Measurements from ENCODE around the gene LGR4. TPM values are rescaled to one million over a fixed set of nuclear protein-coding genes. Genes with fewer than 3 reads are reported as not detected.
A peak's percentile ranks its signal among the peaks of the same experiment; 100 is the strongest.

The LGR4 gene
- total RNA-seq, 3 donors from 2014 or later (not counting 1 experiment from before 2014, with no cell fraction given): 0.08 to 0.70 (median 0.35) TPM

DNA sequence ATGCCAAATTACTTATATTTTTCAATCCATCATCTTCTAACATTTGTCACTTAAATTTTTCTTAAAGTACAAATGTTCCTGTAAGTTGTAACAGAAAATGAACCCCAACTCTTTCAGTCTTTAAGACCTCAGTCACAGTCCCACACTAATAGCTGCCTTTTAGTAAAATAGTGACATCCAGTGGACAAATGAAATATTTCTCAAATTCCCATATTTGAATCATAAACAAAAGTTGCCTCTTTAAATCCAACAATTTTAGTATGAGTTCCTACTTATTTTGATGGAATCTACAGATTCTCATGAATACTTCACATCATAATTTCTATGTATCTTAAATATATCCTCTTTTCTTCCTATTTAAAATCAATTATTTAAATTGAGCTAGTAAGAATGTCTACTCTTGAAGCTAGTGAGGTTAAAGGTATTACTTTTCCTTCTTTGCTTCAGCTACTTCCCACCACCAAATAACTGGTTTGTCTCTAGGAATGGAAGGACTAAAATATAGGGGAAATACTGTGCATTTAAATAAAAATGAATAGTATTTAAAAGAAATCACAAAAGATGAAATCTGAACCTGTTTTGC lies 24.8 kb upstream of the LGR4 start:
- no peaks in the 10 kb centered on the region for H3K27me3 ChIP-seq (ENCODE audit: control insufficient read depth, insufficient read depth, low read length)
- TF ChIP-seq, protein P1, sequence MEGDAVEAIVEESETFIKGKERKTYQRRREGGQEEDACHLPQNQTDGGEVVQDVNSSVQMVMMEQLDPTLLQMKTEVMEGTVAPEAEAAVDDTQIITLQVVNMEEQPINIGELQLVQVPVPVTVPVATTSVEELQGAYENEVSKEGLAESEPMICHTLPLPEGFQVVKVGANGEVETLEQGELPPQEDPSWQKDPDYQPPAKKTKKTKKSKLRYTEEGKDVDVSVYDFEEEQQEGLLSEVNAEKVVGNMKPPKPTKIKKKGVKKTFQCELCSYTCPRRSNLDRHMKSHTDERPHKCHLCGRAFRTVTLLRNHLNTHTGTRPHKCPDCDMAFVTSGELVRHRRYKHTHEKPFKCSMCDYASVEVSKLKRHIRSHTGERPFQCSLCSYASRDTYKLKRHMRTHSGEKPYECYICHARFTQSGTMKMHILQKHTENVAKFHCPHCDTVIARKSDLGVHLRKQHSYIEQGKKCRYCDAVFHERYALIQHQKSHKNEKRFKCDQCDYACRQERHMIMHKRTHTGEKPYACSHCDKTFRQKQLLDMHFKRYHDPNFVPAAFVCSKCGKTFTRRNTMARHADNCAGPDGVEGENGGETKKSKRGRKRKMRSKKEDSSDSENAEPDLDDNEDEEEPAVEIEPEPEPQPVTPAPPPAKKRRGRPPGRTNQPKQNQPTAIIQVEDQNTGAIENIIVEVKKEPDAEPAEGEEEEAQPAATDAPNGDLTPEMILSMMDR (IDR thresholded peaks at IDR 0.05): peak; percentile 63
- peak in 1 of 2 donors; percentile 43 for DNase-seq
- no peak overlapping the region for H3K27ac ChIP-seq (ENCODE audit: low read length)
- peak in 2 of 3 donors; percentile 54 to 62 for ATAC-seq
- no peak overlapping the region for H3K4me3 Mint-ChIP-seq
- H3K4me1 ChIP-seq (ENCODE audit: control insufficient read depth, insufficient read depth, low read length): no peaks in the 10 kb centered on the region
- no peaks in the 10 kb centered on the region for H3K9me3 Mint-ChIP-seq
- H3K36me3 Mint-ChIP-seq: no peaks in the 10 kb centered on the region
- H3K27ac Mint-ChIP-seq: peak overlapping the region in 1 of 2 donors; percentile 64
- no peaks in the 10 kb centered on the region for H3K27me3 Mint-ChIP-seq (ENCODE audit: low read depth in 2 of 2)
- H3K36me3 ChIP-seq (ENCODE audit: control insufficient read depth, insufficient read depth, low read length): peaks cover 55% of the 10 kb centered on the region
- no peaks in the 10 kb centered on the region for H3K9me3 ChIP-seq (ENCODE audit: control insufficient read depth, insufficient read depth, low read length)
- H3K4me3 ChIP-seq (ENCODE audit: low read length): no peak overlapping the region
- intact Hi-C loops (cut with micrococcal nuclease): no loop called here
- peaks cover 5 to 11% of the 10 kb centered on the region in 2 donors for H3K4me1 Mint-ChIP-seq

DNA sequence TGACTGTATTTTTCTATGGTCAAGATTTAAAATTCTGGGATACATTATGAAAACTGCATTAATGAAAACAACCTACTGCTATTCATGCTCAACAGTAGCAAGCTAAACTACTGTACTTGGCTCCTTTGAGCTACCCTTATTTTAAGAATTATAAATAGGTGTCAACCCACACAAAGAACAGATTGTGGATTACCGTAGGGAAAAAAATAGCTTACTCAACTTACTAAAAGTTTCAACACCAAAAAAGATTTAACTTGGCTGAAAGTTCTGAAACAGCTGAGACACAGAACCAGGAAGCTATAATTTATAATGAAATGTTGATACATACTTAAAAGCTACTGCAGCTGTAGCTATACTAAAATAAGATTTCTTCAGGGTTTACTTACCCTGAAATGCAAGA lies 23.9 kb upstream of the LGR4 start:
- DNase-seq: no peak
- Histone ChIP-seq H3K4me1 (ENCODE audit: control insufficient read depth, insufficient read depth, low read length) (no peaks in the 10 kb centered on the region), H3K27me3 (ENCODE audit: control insufficient read depth, insufficient read depth, low read length) (no peaks in the 10 kb centered on the region), H3K36me3 (ENCODE audit: control insufficient read depth, insufficient read depth, low read length) (peaks cover 58% of the 10 kb centered on the region), H3K27ac (ENCODE audit: low read length) (no peak overlapping the region), H3K9me3 (ENCODE audit: control insufficient read depth, insufficient read depth, low read length) (no peaks in the 10 kb centered on the region), H3K4me3 (ENCODE audit: low read length) (no peak overlapping the region)
- no peak for ATAC-seq
- TF ChIP-seq, protein P1 (IDR thresholded peaks at IDR 0.05): no peak
- intact Hi-C loops (cut with micrococcal nuclease): no loop called here
- Mint-ChIP-seq H3K4me1 (peaks cover under 1 to 5% of the 10 kb centered on the region in 2 donors), H3K9me3 (no peaks in the 10 kb centered on the region), H3K27ac (peak overlapping the region in 1 of 2 donors; percentile 64), H3K36me3 (no peaks in the 10 kb centered on the region), H3K27me3 (ENCODE audit: low read depth in 2 of 2) (no peaks in the 10 kb centered on the region), H3K4me3 (no peak overlapping the region)
- no CpG with 5 or more reads among the region's 1 CpG for WGBS (ENCODE audit: insufficient coverage)

DNA sequence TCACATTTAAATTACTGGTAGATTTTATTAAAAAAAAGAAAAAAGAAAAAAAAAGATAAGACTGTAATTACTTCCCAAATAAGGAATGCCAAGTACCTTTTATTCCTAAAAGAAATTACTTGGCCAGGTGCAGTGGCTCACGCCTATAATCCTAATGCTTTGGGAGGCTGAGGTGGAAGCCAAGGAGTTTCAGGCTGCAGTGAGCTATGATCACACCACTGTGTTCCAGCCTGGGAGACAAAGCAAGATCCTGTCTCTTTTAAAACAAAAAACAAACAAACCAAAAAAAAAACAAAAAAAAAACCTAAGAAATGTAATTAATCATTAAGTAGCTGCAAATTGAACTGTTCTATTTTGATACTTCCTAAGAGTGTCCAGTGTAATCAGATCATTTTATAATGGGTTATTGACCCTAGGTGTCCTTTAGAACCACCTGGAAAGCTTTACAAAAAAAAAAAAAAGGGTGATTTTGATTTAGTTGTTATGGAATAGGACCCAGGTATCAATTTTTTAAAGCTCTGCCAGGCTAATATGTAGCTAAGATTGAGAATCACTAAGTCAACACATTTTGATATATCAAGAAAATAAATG lies 23.2 kb upstream of the LGR4 start:
- TF ChIP-seq, protein P1 (IDR thresholded peaks at IDR 0.05): no peak
- H3K4me1 ChIP-seq (ENCODE audit: control insufficient read depth, insufficient read depth, low read length): no peaks in the 10 kb centered on the region
- no peaks in the 10 kb centered on the region for H3K9me3 Mint-ChIP-seq
- intact Hi-C loops (cut with micrococcal nuclease): no loop called here
- H3K4me3 ChIP-seq (ENCODE audit: low read length): no peak overlapping the region
- WGBS (ENCODE audit: insufficient coverage): 88% methylated on average over 1 of the region's 1 CpG
- H3K27ac ChIP-seq (ENCODE audit: low read length): no peak overlapping the region
- peaks cover 56% of the 10 kb centered on the region for H3K36me3 ChIP-seq (ENCODE audit: control insufficient read depth, insufficient read depth, low read length)
- ATAC-seq (no peak), DNase-seq (no peak)
- no peaks in the 10 kb centered on the region for H3K36me3 Mint-ChIP-seq
- no peak overlapping the region for H3K27ac Mint-ChIP-seq
- no peaks in the 10 kb centered on the region for H3K9me3 ChIP-seq (ENCODE audit: control insufficient read depth, insufficient read depth, low read length)
- H3K4me1 Mint-ChIP-seq: peaks cover 0 to 5% of the 10 kb centered on the region in 2 donors
- H3K27me3 ChIP-seq (ENCODE audit: control insufficient read depth, insufficient read depth, low read length): no peaks in the 10 kb centered on the region
- H3K4me3 Mint-ChIP-seq: no peak overlapping the region
- no peaks in the 10 kb centered on the region for H3K27me3 Mint-ChIP-seq (ENCODE audit: low read depth in 2 of 2)

DNA sequence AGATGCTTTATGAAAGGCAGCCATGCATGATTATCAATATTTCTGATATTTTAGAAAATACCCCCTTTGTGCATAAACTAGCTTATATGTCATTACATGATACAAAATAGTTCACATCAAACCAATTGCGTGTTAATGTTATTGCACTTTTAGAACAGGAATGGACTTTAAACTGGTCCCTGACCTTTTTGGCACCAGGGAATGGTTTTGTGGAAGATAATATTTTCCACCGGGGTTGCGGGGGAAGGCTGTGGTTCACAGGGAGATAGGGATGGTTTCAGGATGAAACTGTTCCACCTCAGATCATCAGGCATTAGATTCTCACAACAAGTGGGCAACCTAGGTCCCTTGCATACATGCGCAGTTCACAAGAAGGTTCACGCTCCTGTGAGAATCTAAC lies 16.5 kb upstream of the LGR4 start:
- 94% methylated on average over 5 of the region's 5 CpGs for WGBS (ENCODE audit: insufficient coverage)
- H3K9me3 ChIP-seq (ENCODE audit: control insufficient read depth, insufficient read depth, low read length): no peaks in the 10 kb centered on the region
- H3K36me3 ChIP-seq (ENCODE audit: control insufficient read depth, insufficient read depth, low read length): peaks cover 14% of the 10 kb centered on the region
- Mint-ChIP-seq H3K36me3 (no peaks in the 10 kb centered on the region), H3K27me3 (ENCODE audit: low read depth in 2 of 2) (no peaks in the 10 kb centered on the region), H3K4me1 (no peaks in the 10 kb centered on the region), H3K27ac (no peak overlapping the region), H3K4me3 (no peak overlapping the region), H3K9me3 (no peaks in the 10 kb centered on the region)
- TF ChIP-seq, protein P1 (IDR thresholded peaks at IDR 0.05): no peak
- no peak overlapping the region for H3K4me3 ChIP-seq (ENCODE audit: low read length)
- ATAC-seq (no peak), DNase-seq (no peak)
- intact Hi-C loops (cut with micrococcal nuclease): no loop called here
- H3K4me1 ChIP-seq (ENCODE audit: control insufficient read depth, insufficient read depth, low read length): no peaks in the 10 kb centered on the region
- H3K27ac ChIP-seq (ENCODE audit: low read length): no peak overlapping the region
- H3K27me3 ChIP-seq (ENCODE audit: control insufficient read depth, insufficient read depth, low read length): no peaks in the 10 kb centered on the region
